ENCODE measurements around the gene UNC5CL. TPM values are rescaled to one million over a fixed set of nuclear protein-coding genes. Genes with fewer than 3 reads are reported as not detected.
A peak's percentile ranks its signal among the peaks of the same experiment; 100 is the strongest.

Gene UNC5CL
- total RNA-seq, 1 experiment from 2014 or later, result 0.58 TPM

GRCh38 chr6:41061196-41061726 lies 22.2 kb upstream of the UNC5CL start:
- BruUV-seq (replicated peaks), result no TSS peak
- Histone ChIP-seq H2AFZ (ENCODE audit: low read length) (no peak overlapping the region), H3K4me2 (ENCODE audit: low read length) (no peak overlapping the region), H3K79me2 (ENCODE audit: low read length) (no peaks in the 10 kb centered on the region), H3K4me3 (ENCODE audit: low read length) (no peak overlapping the region), H3K9me2 (replicated peaks; ENCODE audit: low read length) (no peaks in the 10 kb centered on the region), H3K27me3 (ENCODE audit: low read length) (no peaks in the 10 kb centered on the region), H3K4me1 (ENCODE audit: insufficient read depth, low read length) (no peaks in the 10 kb centered on the region), H3F3A (ENCODE audit: low read length, unreplicated experiment) (no peaks in the 10 kb centered on the region), H3K9me3 (ENCODE audit: low read length) (no peaks in the 10 kb centered on the region), H3K27ac (ENCODE audit: low read length) (no peak overlapping the region), H3K9ac (ENCODE audit: low read length) (no peak overlapping the region), H3K36me3 (ENCODE audit: low read depth, low read length) (peaks cover 1% of the 10 kb centered on the region; the same call in 1 of the 2 replicates), H4K20me1 (ENCODE audit: low read length) (no peaks in the 10 kb centered on the region)
- POLR2A ChIA-PET (ENCODE audit: unreplicated experiment), result interaction anchor here (0.8 kb wide), 1 partner anchor 972 kb away, joined by 3 read pairs; no protein-coding TSS in a partner anchor
- TF ChIP-seq EZH2 (IDR thresholded peaks at IDR 0.05; ENCODE audit: low read length, unreplicated experiment) (no peak), CTCF (conservative IDR thresholded peaks at IDR 0.05; ENCODE audit: low read depth, low read length) (no peak), EZH2phosphoT487 (IDR thresholded peaks at IDR 0.05; ENCODE audit: borderline replicate concordance, low read length) (no peak)
- CTCF ChIA-PET, result no interaction called here
- ATAC-seq (no peak), DNase-seq (no peak)
- intact Hi-C loops (cut with micrococcal nuclease), result no loop called here

GRCh38 chr6:41059556-41059955 lies 20.5 kb upstream of the UNC5CL start:
- Histone ChIP-seq H3K36me3 (ENCODE audit: low read depth, low read length) (no peaks in the 10 kb centered on the region), H3F3A (ENCODE audit: low read length, unreplicated experiment) (no peaks in the 10 kb centered on the region), H3K9me2 (replicated peaks; ENCODE audit: low read length) (no peaks in the 10 kb centered on the region), H3K9me3 (ENCODE audit: low read length) (no peaks in the 10 kb centered on the region), H2AFZ (ENCODE audit: low read length) (no peak overlapping the region), H3K4me1 (ENCODE audit: insufficient read depth, low read length) (no peaks in the 10 kb centered on the region), H3K9ac (ENCODE audit: low read length) (no peak overlapping the region), H3K79me2 (ENCODE audit: low read length) (no peaks in the 10 kb centered on the region), H3K4me3 (ENCODE audit: low read length) (no peak overlapping the region), H4K20me1 (ENCODE audit: low read length) (no peaks in the 10 kb centered on the region), H3K27ac (ENCODE audit: low read length) (no peak overlapping the region), H3K27me3 (ENCODE audit: low read length) (no peaks in the 10 kb centered on the region), H3K4me2 (ENCODE audit: low read length) (no peak overlapping the region)
- TF ChIP-seq CTCF (conservative IDR thresholded peaks at IDR 0.05; ENCODE audit: low read depth, low read length) (no peak), EZH2phosphoT487 (IDR thresholded peaks at IDR 0.05; ENCODE audit: borderline replicate concordance, low read length) (no peak), EZH2 (IDR thresholded peaks at IDR 0.05; ENCODE audit: low read length, unreplicated experiment) (no peak)
- intact Hi-C loops (cut with micrococcal nuclease), result no loop called here
- BruUV-seq (replicated peaks), result no TSS peak
- ATAC-seq (no peak), DNase-seq (peak; percentile 27)
- CTCF ChIA-PET, result no interaction called here
- POLR2A ChIA-PET (ENCODE audit: unreplicated experiment), result no interaction called here

- CTCF ChIA-PET, result interaction anchor here (0.6 kb wide), 1 partner anchor 123 kb away, joined by 4 read pairs; no protein-coding TSS in a partner anchor
- TF ChIP-seq EZH2phosphoT487 (IDR thresholded peaks at IDR 0.05; ENCODE audit: borderline replicate concordance, low read length) (no peak), CTCF (conservative IDR thresholded peaks at IDR 0.05; ENCODE audit: low read depth, low read length) (no peak), EZH2 (IDR thresholded peaks at IDR 0.05; ENCODE audit: low read length, unreplicated experiment) (no peak)
- H3K9ac ChIP-seq (ENCODE audit: low read length), result no peak overlapping the region
- H3K4me2 ChIP-seq (ENCODE audit: low read length), result no peak overlapping the region
- H3K9me2 ChIP-seq (replicated peaks; ENCODE audit: low read length), result no peaks in the 10 kb centered on the region
- H3K9me3 ChIP-seq (ENCODE audit: low read length), result no peaks in the 10 kb centered on the region
- no peaks in the 10 kb centered on the region for H3K36me3 ChIP-seq (ENCODE audit: low read depth, low read length)
- POLR2A ChIA-PET (ENCODE audit: unreplicated experiment), result no interaction called here
- H3F3A ChIP-seq (ENCODE audit: low read length, unreplicated experiment), result no peaks in the 10 kb centered on the region
- intact Hi-C loops (cut with micrococcal nuclease), result no loop called here
- no peaks in the 10 kb centered on the region for H3K27me3 ChIP-seq (ENCODE audit: low read length)
- ATAC-seq, result no peak
- no peak for DNase-seq
- no peak overlapping the region for H3K27ac ChIP-seq (ENCODE audit: low read length)
- no TSS peak for BruUV-seq (replicated peaks)
- H2AFZ ChIP-seq (ENCODE audit: low read length), result no peak overlapping the region
- no peaks in the 10 kb centered on the region for H3K79me2 ChIP-seq (ENCODE audit: low read length)
- no peak overlapping the region for H3K4me3 ChIP-seq (ENCODE audit: low read length)
- H3K4me1 ChIP-seq (ENCODE audit: insufficient read depth, low read length), result no peaks in the 10 kb centered on the region
- no peaks in the 10 kb centered on the region for H4K20me1 ChIP-seq (ENCODE audit: low read length)
Observed at GRCh38 chr6:41058783-41059181, 19.8 kb upstream of the UNC5CL start.
